Gastrocnemius medialis (tissue), 4 donors: ENCODE data around the gene ATP13A3.

ENCODE experiments used
- CTCF ChIP-seq, 5 experiments: fragments of 450-650 bp in 3 of 5; fragments of 200-600 bp in 2 of 5; sonication (generic) in 2 of 5; IDR thresholded peaks in 4 of 5; conservative IDR thresholded peaks in 1 of 5; 1 replicate in 4 of 5; 2 replicates in 1 of 5; pipeline ENCODE4 v1.5.1; 2016 to 2019; ENCODE audit warnings: antibody characterized with exemption in 5 of 5, mild to moderate bottlenecking in 3 of 5, moderate library complexity in 3 of 5
- POLR2A ChIP-seq, 2 donors: fragments of 450-650 bp; IDR thresholded peaks; one replicate each; pipeline ENCODE4 v1.6.1; 2017; ENCODE audit warnings: antibody characterized with exemption in 2 of 2, mild to moderate bottlenecking in 2 of 2, moderate library complexity in 2 of 2

DNA sequence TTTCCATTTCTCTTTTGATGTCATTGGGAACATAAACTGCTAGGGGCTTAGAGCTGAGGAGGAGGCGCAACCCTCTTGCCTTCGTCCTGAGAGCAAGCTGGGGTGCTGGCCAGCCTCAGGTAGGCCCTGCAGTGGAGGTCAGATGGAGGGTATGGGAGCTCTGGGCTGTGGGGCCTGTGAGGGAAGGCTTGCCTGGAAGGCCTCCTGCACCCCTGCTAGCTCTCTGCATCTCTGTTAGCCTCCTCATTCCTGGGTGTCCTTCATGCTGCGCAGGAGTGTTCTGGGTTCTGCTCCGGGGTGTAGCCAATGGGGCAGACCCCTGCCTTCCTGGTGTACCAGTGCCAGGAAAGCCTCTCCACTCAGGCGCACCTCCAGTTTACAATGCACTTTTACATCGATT lies 99.5 kb downstream of the ATP13A3 start:
- TF ChIP-seq CTCF (IDR thresholded peaks at IDR 0.05 in 4 of 5, conservative IDR thresholded peaks at IDR 0.05 in 1 of 5) (no peak), POLR2A (IDR thresholded peaks at IDR 0.05) (no peak)
